ENCODE results near the gene LRRC61. TPM values are rescaled to one million over a fixed set of nuclear protein-coding genes. Genes with fewer than 3 reads are reported as not detected.
A peak's percentile ranks its signal among the peaks of the same experiment; 100 is the strongest.

LRRC61 gene
- total RNA-seq, 2 donors from 2014 or later: 25.8 to 34.4 TPM

GRCh38 chr7:150376560-150376959 is 53.4 kb downstream of the LRRC61 start:
- H3K36me3 ChIP-seq: no peaks in the 10 kb centered on the region
- H3K4me1 ChIP-seq (replicated peaks): peaks cover 18% of the 10 kb centered on the region
- peak overlapping the region in 1 of 2 donors; percentile 9 for H3K27ac ChIP-seq
- no peak overlapping the region for H3K4me3 ChIP-seq
- H3K27me3 ChIP-seq (replicated peaks; ENCODE audit: insufficient read depth): no peaks in the 10 kb centered on the region
- no peak for DNase-seq (ENCODE audit: low spot score)
- no peak for TF ChIP-seq POLR2A (IDR thresholded peaks at IDR 0.05)
- TF ChIP-seq CTCF (IDR thresholded peaks at IDR 0.05): no peak
- TF ChIP-seq POLR2AphosphoS5 (IDR thresholded peaks at IDR 0.05): no peak
- no peaks in the 10 kb centered on the region for H3K9me3 ChIP-seq
- intact Hi-C loops (cut with DNase I): no loop called here
- WGBS: 83% methylated on average over 6 of the region's 6 CpGs

- Histone ChIP-seq H3K36me3 (no peaks in the 10 kb centered on the region), H3K27me3 (replicated peaks; ENCODE audit: insufficient read depth) (no peaks in the 10 kb centered on the region), H3K9me3 (no peaks in the 10 kb centered on the region), H3K27ac (peak overlapping the region; percentile 93 to 94), H3K4me3 (no peak overlapping the region), H3K4me1 (replicated peaks) (peaks cover 21% of the 10 kb centered on the region)
- TF ChIP-seq CTCF (IDR thresholded peaks at IDR 0.05) (no peak), POLR2A (IDR thresholded peaks at IDR 0.05) (no peak), POLR2AphosphoS5 (IDR thresholded peaks at IDR 0.05) (no peak)
- intact Hi-C loops (cut with DNase I): no loop called here
- no peak for DNase-seq (ENCODE audit: low spot score)
- WGBS: 46% methylated on average over 3 of the region's 3 CpGs
Observed at GRCh38 chr7:150377196-150377595, 54.0 kb downstream of the LRRC61 start.

- intact Hi-C loops (cut with DNase I): loop anchor here (1.0 kb wide), 1 partner anchor 9 kb away; the partner anchor contains the start of gene REPIN1
- no peak overlapping the region for H3K4me3 ChIP-seq
- no peak for DNase-seq (ENCODE audit: low spot score)
- H3K27ac ChIP-seq: peak overlapping the region; percentile 93 to 94
- H3K4me1 ChIP-seq (replicated peaks): peaks cover 20% of the 10 kb centered on the region
- no peaks in the 10 kb centered on the region for H3K36me3 ChIP-seq
- TF ChIP-seq POLR2A (IDR thresholded peaks at IDR 0.05): no peak
- no peak for TF ChIP-seq POLR2AphosphoS5 (IDR thresholded peaks at IDR 0.05)
- no peak for TF ChIP-seq CTCF (IDR thresholded peaks at IDR 0.05)
- no peaks in the 10 kb centered on the region for H3K27me3 ChIP-seq (replicated peaks; ENCODE audit: insufficient read depth)
- H3K9me3 ChIP-seq: no peaks in the 10 kb centered on the region
- WGBS: 50% methylated on average over 4 of the region's 4 CpGs
Observed at GRCh38 chr7:150377635-150378034, 54.5 kb downstream of the LRRC61 start.

GRCh38 chr7:150378115-150378852 is 55.1 kb downstream of the LRRC61 start:
- Histone ChIP-seq H3K9me3 (no peaks in the 10 kb centered on the region), H3K4me1 (replicated peaks) (peaks cover 19% of the 10 kb centered on the region), H3K27ac (peak overlapping the region; percentile 93 to 94), H3K4me3 (peak overlapping the region; percentile 89 to 95), H3K36me3 (no peaks in the 10 kb centered on the region), H3K27me3 (replicated peaks; ENCODE audit: insufficient read depth) (no peaks in the 10 kb centered on the region)
- TF ChIP-seq CTCF (IDR thresholded peaks at IDR 0.05) (peak in 1 of 4 experiments; percentile 4), POLR2A (IDR thresholded peaks at IDR 0.05) (peak; percentile 24), POLR2AphosphoS5 (IDR thresholded peaks at IDR 0.05) (peak; percentile 38)
- intact Hi-C loops (cut with DNase I): loop anchor here (1.0 kb wide), 1 partner anchor 10 kb away; the partner anchor contains the start of gene REPIN1
- peak; percentile 59 for DNase-seq (ENCODE audit: low spot score)
- WGBS: 4% methylated on average over 32 of the region's 32 CpGs

Measured in prostate gland (tissue), 2 donors.